GM21390 (cell line): ENCODE measurements around the gene CCDC30.

Source experiments
- ATAC-seq: cut with Tn5 transposase; IDR thresholded peaks from one replicate; pipeline ENCODE4 v1.9.1; 2021; ENCODE audit not compliant: unreplicated experiment

CCDC30 gene

GRCh38 chr1:42462828-42463763, at the start of gene CCDC30:
Gene CCDC30, plus strand, starts transcription at chr1:42463286. Its CDS starts 17,266 bp downstream, at chr1:42480552.
- peak; percentile 99 for ATAC-seq

DNA sequence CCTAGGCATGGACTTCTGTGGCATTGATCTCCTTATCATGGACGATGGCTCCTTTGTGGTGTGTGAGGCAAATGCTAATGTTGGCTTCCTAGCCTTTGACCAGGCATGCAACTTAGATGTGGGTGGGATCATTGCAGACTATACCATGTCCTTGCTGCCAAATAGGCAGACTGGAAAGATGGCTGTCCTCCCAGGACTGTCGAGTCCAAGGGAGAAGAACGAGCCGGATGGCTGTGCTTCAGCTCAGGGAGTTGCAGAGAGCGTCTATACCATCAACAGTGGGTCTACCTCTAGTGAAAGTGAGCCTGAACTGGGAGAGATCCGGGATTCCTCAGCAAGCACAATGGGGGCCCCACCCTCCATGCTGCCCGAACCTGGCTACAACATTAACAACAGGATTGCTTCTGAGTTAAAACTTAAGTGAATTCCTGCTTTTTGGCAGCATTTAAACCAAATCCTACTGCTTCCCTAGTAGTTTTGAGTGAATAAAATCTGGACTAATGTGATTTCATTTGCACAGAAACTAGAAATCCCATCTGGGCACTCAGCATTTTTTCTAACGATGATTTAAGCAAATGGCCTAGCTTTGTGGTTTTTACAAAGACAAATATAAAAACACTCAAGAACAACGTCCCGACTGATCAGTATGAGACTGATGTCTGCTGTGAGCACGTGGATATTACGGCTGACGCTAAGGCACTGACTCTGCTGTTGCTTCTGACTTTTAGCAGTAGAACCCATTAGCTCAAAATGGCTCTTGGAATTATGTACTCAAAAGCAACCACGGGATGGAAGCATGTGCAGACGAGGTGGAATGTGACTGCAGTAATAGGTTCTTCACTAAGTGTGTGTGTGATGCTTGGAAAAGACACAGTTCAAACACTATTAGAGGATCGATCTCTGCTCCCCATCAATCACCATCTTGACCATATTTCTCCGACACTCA, 48.3 kb upstream of the CCDC30 start:
- ATAC-seq, result no peak

GRCh38 chr1:42417166-42417565, 45.9 kb upstream of the CCDC30 start:
- ATAC-seq, result no peak

- no peak for ATAC-seq
Measured at GRCh38 chr1:42418516-42418915, 44.6 kb upstream of the CCDC30 start.

DNA sequence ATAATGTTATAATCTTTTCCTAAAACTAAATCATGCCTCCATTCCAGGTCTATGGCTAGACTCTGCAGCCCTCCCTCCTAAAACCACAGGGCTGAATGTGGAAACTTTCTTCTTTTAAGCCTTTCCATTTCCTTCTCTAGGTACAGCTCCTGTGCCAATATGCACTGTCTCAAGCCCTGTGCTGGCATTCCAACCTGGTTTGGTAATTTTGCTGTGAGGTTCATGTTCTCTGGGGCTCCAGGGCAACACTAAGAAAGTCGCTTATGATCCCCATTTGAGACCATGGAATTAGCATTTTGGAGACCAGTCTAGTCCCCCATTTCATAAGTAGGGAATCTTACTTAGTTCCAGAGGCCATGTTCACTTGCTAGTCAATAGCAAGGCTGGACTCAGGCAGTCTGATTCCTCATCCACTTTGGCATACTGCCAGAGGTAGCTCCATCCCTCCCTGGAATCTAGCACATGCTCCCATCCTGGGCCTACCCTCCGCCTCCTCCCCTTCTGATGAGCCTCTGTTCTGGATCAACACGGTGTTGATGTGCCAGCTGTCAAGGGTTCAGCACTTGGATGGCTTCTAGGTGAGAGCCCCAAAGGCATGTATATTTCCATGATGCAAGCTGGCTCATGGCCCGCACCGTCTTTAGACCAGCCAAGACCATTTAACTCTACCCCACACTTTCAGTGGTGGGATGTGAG, 43.8 kb upstream of the CCDC30 start:
- no peak for ATAC-seq

DNA sequence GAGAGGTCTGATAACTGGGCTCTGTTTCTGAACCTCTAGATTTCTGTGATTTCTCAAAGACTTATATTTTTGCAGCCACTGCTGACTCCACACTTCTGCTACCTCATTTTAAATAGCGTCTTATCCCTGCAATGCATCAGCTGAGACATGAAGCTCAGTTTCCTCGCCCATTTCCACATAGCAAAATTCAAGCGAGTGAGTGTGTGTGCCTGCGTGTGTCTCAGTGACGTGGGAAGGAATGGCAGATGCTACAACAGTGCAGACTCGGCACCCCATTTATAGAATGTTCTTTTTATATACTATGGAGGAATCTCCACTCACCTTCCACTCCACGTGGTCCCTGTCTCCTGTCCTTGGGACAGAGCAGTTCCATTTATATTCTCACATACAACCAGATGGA, 43.0 kb upstream of the CCDC30 start:
- ATAC-seq, result no peak

DNA sequence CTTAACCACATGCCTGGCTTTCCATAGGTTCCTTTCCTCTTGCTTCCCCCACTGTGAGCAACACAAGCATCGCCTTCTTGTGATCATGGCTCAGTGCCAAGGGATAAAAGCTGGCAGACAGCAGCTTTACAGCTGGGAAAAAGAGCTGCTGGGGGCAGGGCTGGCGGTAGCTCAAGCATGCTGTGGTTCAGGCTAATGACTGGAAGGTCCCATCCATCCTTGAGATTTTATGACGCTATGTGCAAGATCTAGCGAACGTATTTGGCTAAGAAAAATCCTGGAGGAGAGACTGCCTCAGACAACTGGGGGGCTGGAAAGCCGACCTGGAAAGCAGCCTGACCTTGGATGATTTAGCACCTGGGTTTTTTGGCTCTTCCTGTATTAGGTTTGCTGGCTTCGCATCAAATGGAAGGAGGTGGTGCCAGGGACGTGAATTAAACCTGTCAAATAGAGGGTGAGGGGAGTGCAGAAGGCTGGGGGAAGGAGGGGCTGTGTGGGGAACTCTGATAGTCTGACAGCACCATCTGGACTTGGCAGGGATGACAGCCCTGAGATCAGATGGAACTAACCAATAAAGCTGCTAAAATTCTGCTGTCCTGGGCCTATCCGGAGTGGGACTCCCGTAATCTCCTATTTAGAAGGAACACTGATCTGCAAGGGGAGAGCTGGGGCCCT, 42.0 kb upstream of the CCDC30 start:
- ATAC-seq, result no peak

DNA sequence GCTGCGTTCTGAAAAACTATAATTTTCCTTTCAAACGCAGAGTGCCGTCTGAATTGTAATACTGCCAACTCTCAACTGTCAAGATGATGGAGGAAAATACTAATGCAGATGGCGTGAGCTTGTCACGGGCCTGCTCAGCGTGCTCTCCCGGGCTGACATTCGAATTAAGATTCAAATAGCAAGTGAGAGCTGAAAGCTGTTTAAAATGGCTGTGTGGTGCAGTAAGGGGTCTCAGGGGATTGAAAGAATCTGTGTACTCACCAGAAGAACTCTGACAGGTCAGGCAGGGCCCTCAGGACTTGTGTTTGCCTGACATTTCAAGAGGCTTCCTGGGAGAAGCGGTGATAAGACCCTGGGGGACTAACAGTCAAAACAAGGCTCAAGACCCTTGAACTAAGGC, 40.3 kb upstream of the CCDC30 start:
- ATAC-seq, result no peak

DNA sequence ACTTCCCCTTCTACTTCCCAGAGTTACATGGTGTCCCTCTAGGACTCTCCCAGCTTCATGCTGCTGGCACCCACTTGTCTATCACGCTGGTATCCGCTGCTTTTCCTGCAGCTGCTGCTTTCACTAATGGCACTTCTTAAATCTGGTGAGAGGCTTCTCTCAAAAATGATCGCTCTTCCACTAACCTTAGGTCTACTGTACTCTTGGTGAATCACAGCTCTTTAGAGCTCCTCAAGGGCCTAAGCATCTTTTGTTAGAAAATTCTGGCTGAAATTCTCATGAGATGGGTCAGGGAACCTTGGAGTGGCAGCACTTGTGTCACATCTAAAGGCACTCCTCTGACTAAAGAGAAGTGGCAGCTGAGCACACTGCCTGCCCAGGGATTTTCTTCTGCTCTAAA, 39.4 kb upstream of the CCDC30 start:
- ATAC-seq, result no peak

GRCh38 chr1:42424201-42424600, 38.9 kb upstream of the CCDC30 start:
- no peak for ATAC-seq

DNA sequence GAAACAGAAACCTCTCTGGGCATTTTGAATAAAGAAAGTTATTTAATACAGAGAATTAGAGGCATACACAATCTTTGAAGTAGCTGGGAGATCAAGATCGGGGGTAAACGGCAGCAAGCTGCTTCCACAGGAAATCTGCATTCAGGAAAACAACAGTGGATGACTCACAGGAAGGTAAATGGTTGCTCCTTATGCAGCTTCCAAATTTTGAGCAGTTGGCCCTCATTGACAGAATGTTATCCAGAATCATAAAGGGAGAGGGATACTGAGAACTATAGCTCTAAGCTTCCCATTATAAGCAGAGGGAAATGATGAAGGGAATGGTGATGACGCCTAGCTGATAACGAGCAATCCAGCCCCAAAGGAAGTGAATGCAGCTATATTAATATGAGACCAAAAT, 35.8 kb upstream of the CCDC30 start:
- no peak for ATAC-seq

DNA sequence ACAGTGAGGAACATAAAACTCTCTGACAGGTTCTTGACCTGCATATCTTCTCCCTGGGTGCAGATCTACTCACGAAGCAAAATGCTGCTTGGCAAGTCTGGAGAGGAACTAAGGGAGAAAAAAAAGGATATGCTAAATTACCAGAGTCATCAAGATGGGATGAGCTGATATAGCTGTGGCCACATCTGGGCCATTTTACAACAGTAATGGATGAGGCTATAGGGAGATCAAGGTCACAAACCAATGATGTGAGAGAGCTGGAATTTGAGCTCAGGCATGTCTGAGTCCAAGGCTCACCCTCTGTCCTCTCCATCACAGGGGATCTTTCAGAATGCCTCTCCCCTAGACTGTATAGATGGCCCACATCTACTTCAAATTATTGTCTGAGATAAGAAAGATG, 33.5 kb upstream of the CCDC30 start:
- no peak for ATAC-seq

GRCh38 chr1:42430286-42431135, 32.6 kb upstream of the CCDC30 start:
- no peak for ATAC-seq

DNA sequence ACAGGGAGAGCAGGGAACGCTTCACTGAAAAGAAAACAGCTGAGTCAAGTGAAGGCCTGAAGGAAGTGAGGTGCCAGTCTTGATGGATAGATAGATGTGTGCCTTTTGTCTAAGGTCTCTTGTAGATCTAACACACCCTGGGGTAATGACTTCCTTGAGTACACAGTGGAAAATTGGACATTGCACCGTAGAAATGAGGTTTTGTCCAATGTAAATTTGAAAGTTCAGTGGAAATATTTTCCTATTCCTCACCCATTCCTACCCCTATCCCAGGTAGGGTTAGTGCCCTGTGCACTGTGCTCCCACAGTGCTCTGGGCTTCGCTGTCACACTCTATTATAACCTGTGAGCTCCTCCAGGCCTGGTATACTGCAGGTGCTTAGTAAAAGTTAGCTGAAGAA, 31.6 kb upstream of the CCDC30 start:
- no peak for ATAC-seq

- no peak for ATAC-seq
Measured at GRCh38 chr1:42432714-42433113, 30.4 kb upstream of the CCDC30 start.

DNA sequence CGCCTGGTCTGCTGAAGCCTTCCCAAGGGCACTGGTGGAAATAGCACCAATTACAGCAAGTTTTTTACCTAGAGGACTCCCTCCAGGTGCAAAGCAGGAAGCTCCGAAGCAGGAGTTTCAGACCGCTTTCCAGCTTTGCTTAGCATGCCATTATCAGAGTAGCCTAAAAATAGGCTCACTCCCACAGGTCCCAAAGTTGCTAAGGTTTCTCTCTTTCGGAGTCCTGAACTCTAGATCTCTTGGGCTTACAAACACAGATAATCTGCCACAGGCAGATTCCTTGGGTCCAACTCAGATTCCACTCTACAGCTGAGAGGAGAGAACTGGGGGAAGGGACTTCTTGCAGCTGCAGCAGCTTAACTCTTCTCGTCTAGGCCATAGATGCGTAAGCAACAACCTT, 29.7 kb upstream of the CCDC30 start:
- ATAC-seq, result no peak

DNA sequence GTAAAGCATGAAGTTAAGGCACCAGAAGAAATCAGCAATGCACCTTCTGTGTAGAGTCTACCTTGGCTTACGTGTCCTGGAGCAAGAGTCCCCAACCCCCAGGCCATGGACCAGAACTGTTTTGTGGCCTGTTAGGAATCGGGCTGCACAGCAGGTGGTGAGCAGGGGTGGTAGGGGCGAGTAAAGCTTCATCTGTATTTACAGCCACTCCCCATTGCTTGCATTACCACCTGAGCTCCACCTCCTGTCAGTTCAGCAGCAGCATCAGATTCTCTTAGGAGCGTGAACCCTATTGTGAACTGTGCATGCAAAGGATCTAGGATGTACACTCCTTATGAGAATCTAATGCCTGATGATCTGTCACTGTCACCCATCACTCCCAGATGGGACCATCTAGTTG, 28.7 kb upstream of the CCDC30 start:
- no peak for ATAC-seq

DNA sequence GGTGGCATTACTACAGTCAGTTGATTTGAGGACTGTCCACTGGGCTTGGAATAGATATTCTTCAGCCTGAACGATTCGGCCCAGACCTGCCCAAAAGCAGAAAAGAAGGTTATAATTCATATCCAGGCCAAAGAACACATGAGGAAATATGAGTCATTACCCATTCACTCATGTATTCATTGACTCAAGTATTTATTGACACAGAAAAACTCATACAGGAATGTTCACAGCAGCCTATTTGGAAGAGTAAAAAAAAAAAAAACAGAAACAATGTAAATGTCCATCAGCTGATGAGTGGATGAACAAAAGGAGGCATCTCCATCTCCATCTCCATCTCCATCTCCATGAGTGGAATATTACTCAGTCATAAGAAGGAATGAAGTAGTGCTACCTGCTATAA, 23.1 kb upstream of the CCDC30 start:
- ATAC-seq, result no peak

- no peak for ATAC-seq
Measured at GRCh38 chr1:42442662-42443061, 20.4 kb upstream of the CCDC30 start.

- no peak for ATAC-seq
Measured at GRCh38 chr1:42449256-42449655, 13.8 kb upstream of the CCDC30 start.
